ENCODE measurements around the gene ST7.

The ST7 gene

DNA sequence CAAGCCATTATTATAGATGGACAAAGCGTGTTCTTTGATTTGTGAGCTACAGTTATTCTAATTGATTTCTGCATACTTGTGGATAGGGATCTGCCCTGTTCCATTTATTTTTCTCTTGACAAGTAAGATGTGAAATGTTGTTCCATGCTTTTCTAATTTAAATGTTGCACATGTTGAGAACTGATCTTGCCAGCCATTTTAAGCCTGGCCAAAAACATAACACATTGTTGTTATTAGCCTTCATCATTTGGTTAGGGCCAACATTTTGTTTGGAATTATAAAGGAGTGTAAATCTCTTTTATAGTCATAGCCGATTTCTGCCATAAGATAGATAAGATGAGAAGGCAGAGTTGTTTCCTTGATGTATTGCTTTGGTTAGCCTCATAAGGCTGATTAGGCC, 252.6 kb downstream of the ST7 start:
- no peak for TF ChIP-seq CTCF (IDR thresholded peaks at IDR 0.05; ENCODE audit: borderline replicate concordance, insufficient read depth, low read depth, low read length)
- no peak overlapping the region for H3K4me3 ChIP-seq (ENCODE audit: low read depth, low read length)

GRCh38 chr7:117208257-117208656, 255.0 kb downstream of the ST7 start:
- TF ChIP-seq CTCF (IDR thresholded peaks at IDR 0.05; ENCODE audit: borderline replicate concordance, insufficient read depth, low read depth, low read length): no peak
- H3K4me3 ChIP-seq (ENCODE audit: low read depth, low read length): no peak overlapping the region

DNA sequence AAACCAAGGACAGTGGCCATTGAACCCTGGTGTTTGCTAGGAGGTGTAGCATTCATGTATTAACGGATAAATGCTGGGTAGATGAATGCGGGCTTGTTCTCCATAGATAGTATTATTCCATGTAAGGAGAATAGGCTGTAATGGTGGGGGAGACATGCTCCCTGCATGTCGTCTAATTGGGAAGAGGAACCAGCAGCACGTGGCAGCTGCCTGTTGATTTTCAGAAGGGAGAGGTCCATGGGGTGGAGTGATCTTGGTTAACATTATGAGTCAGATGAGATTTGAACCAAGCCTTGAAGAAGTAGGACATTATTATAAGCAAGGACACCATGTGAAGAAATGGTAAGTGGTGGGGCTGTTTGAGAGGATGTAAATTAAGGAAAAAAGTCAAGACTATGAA, 257.1 kb downstream of the ST7 start:
- TF ChIP-seq CTCF (IDR thresholded peaks at IDR 0.05; ENCODE audit: borderline replicate concordance, insufficient read depth, low read depth, low read length): no peak
- no peak overlapping the region for H3K4me3 ChIP-seq (ENCODE audit: low read depth, low read length)

DNA sequence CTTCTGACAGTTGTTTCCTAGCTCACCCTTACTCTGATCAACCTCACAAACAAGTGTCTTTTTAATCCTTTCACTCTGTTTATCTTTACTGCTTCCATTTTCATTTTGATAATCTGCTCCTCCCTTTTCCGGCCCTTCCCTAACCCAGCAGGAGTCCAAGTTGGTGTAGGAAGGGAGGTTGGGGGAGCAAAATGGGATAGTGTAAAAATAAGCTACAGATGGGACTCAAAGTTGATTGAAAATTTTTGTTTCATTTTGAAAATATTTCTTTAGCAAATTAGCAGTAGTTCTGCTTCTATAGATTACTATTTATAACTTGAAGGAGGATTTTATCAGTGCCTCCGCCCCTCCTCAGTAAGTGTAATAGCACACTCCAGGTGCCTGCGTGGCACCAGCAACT, 257.6 kb downstream of the ST7 start:
- no peak for TF ChIP-seq CTCF (IDR thresholded peaks at IDR 0.05; ENCODE audit: borderline replicate concordance, insufficient read depth, low read depth, low read length)

GRCh38 chr7:117211614-117212013, 258.3 kb downstream of the ST7 start:
- H3K4me3 ChIP-seq (ENCODE audit: low read depth, low read length): no peak overlapping the region
- TF ChIP-seq CTCF (IDR thresholded peaks at IDR 0.05; ENCODE audit: borderline replicate concordance, insufficient read depth, low read depth, low read length): no peak

More for the DNA sequence above, 257.6 kb downstream of the ST7 start:
- H3K4me3 ChIP-seq (ENCODE audit: low read depth, low read length): no peak overlapping the region

GRCh38 chr7:117212969-117213877, 259.9 kb downstream of the ST7 start:
- TF ChIP-seq CTCF (IDR thresholded peaks at IDR 0.05; ENCODE audit: borderline replicate concordance, insufficient read depth, low read depth, low read length): peak; percentile 89
- H3K4me3 ChIP-seq (ENCODE audit: low read depth, low read length): no peak overlapping the region

GRCh38 chr7:117216010-117216409, 262.7 kb downstream of the ST7 start:
- TF ChIP-seq CTCF (IDR thresholded peaks at IDR 0.05; ENCODE audit: borderline replicate concordance, insufficient read depth, low read depth, low read length): no peak
- H3K4me3 ChIP-seq (ENCODE audit: low read depth, low read length): no peak overlapping the region
